HFF-Myc (cell line): ENCODE measurements around the gene RFC2.

Experiments
- DNase-seq: peaks from one replicate; pipeline ENCODE4 v3.0.0-alpha.2; 2011; ENCODE audit warnings: low read depth; ENCODE audit errors: extremely low read depth
- H3K4me3 ChIP-seq: replicated peaks from 2 replicates; pipeline ENCODE4 v1.5.1; 2011; ENCODE audit warnings: low read depth, mild to moderate bottlenecking, control low read depth, low read length
- TF ChIP-seq, protein P1 (sequence below): IDR thresholded peaks from 2 replicates; pipeline ENCODE4 v1.5.1; 2012; ENCODE audit warnings: mild to moderate bottlenecking, low read depth, low read length, control low read depth; ENCODE audit errors: missing control alignments

The RFC2 gene

DNA sequence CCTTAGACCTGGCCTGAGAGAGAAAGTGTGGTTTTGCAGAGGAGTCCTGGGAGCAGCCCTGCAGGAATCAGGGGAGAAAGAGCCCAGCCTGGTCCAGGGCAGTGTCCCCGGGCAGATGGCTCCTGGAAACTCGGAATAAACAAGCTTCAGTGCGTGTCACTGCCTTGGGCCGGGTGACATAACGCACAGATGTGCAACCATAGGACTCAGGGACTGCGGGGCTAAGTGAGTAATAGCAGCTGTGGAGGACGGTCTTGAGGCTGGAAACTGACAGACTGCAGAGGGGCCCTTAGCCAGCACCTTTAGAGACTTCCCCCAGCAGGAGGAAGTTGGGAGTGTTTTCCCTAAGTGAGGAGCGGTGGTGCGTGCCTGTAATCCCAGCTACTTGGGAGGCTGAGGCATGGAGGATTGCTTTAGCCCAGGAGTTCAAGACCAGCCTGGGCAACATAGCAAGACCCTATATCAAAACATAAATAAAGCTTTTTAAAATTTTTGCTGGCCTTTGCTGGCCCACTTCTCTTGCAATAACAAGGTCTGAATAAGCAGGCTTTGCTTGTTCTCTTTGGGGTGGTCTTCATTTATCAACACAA is 29.8 kb upstream of the RFC2 start:
- no peak overlapping the region for H3K4me3 ChIP-seq
- DNase-seq: no peak
- TF ChIP-seq, protein P1, sequence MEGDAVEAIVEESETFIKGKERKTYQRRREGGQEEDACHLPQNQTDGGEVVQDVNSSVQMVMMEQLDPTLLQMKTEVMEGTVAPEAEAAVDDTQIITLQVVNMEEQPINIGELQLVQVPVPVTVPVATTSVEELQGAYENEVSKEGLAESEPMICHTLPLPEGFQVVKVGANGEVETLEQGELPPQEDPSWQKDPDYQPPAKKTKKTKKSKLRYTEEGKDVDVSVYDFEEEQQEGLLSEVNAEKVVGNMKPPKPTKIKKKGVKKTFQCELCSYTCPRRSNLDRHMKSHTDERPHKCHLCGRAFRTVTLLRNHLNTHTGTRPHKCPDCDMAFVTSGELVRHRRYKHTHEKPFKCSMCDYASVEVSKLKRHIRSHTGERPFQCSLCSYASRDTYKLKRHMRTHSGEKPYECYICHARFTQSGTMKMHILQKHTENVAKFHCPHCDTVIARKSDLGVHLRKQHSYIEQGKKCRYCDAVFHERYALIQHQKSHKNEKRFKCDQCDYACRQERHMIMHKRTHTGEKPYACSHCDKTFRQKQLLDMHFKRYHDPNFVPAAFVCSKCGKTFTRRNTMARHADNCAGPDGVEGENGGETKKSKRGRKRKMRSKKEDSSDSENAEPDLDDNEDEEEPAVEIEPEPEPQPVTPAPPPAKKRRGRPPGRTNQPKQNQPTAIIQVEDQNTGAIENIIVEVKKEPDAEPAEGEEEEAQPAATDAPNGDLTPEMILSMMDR: no peak

DNA sequence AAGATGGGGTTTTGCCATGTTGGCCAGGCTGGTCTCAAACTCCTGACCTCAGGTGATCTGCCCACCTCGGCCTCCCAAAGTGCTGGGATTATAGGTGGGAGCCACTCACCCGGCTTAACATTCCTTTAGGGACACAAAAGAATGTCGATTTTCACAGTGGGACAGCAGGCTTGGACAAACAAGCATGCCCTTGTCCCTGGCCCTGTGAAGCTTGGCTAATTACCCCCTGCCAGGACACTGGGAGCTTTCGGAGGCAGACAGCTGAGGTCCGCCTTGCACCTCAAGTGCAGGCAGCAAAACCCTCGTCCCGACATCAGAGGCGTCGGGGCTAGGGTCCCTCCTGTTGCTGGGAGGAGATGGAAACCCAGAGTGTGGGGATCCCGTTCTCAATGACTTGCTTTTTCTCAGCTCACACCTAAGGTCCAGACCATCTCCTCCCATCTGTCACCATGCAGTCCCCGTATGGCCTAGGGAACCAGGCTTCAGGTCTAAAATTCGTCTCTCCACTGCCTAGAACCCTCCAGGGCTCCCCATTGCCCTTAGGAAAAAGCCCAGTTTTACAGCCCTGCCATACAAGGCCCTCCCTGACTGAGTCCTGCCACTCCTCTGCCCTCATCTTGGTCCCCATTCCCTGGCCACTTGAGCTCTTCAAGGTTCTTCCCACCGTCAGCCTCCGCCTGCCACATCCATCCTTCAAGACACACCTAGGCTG is 28.7 kb upstream of the RFC2 start:
- TF ChIP-seq, protein P1: no peak
- no peak for DNase-seq
- no peak overlapping the region for H3K4me3 ChIP-seq

DNA sequence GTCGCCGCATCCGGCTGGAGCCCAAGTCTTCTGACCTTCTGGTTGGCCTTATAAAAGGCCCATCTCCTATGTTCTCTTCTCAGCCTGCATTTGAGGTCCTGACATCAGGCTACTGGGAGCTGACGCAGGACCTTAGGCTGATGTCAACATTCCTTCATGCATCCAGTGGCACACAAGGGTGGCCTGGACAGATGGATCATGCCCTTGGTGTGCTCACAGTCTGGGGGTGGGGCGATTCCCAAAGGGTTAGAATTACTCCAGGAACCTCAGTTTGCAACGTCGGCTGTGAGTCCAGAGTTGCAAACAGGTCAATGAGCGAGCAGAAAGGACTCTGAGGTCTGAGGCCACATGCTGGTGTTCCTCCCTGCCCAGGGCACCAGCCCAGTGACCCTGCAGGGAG is 26.8 kb upstream of the RFC2 start:
- DNase-seq: no peak
- TF ChIP-seq, protein P1: no peak
- H3K4me3 ChIP-seq: no peak overlapping the region

- H3K4me3 ChIP-seq: no peak overlapping the region
- TF ChIP-seq, protein P1: no peak
Observed at GRCh38 chr7:74277636-74278035, 23.4 kb upstream of the RFC2 start.

GRCh38 chr7:74275401-74275881 is 21.2 kb upstream of the RFC2 start:
- TF ChIP-seq, protein P1: peak; percentile 62
- no peak overlapping the region for H3K4me3 ChIP-seq
- no peak for DNase-seq

More at GRCh38 chr7:74277636-74278035, 23.4 kb upstream of the RFC2 start:
- DNase-seq: no peak

- H3K4me3 ChIP-seq: no peak overlapping the region
- TF ChIP-seq, protein P1: no peak
- DNase-seq: peak; percentile 91
Observed at GRCh38 chr7:74272305-74273038, 18.3 kb upstream of the RFC2 start.
